ENCODE data around the gene PFN4.
"Not testable (repeated sequence)": the region's sequence is repeated elsewhere in the genome, so short reads cannot be mapped to it uniquely, and the experiment has no call there.

The PFN4 gene, protein sequence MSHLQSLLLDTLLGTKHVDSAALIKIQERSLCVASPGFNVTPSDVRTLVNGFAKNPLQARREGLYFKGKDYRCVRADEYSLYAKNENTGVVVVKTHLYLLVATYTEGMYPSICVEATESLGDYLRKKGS

DNA sequence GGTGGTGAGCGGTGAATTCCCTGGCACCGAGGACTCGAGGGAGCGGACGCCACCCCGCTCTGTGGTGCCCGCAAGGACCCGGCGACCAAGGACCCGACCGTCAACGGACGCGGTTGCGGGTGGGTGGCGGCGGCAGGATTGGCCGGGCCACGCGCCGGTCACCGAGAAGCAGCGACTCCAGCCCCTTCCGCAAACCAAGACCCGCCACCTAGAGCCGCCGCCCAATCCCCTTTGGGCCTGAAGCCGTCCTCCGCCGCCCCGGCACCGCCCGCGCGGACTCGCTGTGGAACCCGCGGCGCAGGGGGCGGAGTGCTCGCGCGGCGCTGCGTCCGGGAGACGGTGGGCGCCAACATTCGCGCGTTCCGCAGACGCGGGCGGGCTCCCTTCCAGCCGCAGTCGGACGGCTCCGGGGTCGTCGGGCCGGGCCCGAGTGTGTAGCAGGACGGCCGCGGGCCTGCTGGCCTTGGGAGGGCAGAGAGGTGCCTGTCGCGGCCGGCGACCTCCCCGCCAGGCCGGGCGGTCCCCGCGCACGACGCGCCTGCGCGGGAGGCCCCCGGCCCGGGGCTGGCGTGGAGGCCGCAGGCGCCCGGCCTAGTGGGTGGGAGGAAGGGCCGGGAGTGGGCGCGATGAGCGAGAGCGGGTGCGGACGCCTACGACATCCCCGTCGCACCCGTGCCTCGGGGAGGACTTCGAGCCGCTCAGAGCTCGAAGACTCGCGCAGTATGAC lies at the start of gene PFN4, which contains the start of gene FAM228B:
Gene PFN4 (minus strand): TSS at position 140 of the 727 bp plus-strand sequence. CDS start 799 bp downstream, outside the sequence.
Gene FAM228B (plus strand): TSS at position 275 of the 727 bp plus-strand sequence. CDS start 893 bp downstream, outside the sequence.
- DNase-seq = peak; percentile 86

DNA sequence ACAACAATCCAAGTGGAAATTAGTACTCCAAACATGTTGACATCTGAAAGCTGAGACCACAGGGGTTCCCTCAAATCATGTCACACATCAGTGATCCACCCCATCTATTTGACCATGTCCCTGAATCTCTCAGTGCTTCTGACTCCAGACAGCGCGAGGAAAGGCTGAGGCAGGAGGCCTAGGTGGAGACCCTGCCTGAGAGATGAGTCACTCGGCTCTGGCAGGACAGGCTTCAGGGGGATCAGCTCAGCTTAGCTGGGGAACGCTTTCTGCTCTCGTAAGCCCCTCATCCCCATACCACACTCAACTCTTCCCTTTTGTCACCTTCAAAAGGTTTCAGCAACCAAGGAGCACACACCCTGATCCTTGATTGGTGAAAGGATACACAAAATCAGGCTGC lies 45.9 kb upstream of the PFN4 start:
- DNase-seq = no peak

DNA sequence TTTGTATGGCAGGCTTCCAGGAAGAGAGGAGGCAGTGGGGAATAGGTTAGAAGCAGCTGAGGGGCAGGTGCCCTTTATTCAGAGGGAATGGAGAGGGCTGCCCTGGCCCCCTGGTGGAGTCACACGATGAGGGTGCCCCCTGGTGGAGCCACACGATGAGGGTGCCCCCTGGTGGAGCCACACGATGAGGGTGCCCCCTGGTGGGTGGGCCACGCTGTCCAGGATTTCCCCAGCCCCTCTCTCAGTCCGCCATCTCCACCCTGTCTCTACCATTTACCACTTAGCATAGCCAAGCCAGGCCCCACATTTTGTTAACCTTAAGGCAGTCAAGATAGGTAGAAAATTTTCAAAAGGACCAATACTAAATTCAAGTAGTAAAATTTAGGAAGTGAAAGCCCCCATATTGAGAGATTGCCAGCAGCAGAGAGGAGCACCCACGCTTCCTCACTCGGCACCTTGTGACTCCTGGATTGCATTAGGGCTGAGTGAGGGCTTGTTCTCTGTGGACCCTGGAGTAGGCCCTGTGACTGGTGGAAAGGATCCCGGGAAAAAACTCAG lies 41.4 kb upstream of the PFN4 start:
- peak; percentile 82 for DNase-seq

DNA sequence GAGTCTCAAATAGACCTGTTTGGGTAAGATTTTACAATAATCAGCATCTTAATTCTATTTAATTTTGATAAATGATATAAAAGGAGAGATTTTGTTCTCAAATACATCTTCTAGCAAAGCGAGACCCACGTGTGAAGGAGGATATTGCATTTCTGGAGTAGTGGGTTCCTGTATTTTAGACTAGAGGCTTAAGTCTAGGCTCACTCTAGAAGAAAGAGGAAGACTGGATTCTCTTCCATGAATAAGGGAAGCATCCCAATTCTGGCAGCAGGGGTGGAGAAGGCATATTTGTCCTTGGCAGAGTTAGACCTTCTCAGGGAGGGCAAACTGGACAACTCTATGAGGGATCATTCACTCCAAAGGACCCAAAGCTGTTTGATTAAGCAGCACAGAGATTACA lies 40.5 kb upstream of the PFN4 start:
- no peak for DNase-seq

DNA sequence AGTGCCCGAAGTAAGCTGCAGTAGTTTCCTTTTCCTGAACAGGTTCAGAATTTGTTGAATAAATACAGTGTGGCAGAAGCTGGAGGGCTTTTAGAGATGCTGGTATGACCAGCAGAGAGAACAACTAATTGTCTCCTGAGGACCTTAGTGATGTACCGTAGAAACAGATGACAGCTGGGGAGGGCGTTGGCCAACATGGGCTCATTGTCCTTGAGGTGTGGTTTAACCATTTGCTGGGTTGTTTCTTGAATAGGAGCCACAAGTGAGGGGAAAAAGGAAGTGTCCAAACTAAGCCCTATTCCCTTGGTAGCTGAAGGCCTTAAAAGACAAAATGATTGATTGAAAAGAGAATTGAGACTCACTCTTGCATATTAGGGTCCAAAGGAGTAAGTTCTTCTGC lies 40.1 kb upstream of the PFN4 start:
- DNase-seq = no peak

DNA sequence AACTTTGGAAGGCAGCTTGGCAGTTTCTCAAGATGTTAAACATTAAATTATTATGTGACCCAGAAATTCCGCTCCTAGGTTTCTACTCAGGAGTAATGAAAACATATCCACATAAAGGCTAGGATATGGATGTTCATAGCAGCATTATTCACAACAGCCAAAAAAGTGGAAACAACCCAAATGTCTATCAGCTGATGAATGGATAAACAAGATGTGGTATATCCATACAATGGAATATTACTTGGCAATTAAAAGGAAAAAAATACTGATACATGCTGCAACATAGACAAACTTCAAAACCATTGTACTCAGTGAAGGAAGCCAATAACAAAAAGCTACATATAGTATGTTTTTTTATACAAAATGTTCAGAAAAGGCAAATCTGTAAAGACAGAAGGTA lies 39.4 kb upstream of the PFN4 start:
- DNase-seq = no peak

DNA sequence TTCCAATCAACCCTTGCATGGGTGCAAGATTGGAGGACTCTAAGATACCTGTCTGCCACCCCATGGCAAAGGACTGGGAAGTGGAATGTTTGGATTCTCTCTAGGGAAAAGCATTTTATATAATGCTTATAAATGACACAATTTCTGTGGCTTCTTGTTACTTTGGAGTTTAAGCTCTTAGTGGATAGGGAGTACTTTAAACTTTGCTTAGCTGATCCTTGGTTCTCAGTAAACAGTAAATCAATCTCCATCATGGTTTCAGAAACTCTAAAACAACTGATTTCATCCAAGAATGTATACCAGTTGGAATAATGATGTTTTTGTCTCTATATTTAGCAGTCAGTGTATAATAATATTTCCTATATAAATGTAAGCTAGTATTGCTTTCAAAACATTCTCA lies 37.6 kb upstream of the PFN4 start:
- DNase-seq = no peak

DNA sequence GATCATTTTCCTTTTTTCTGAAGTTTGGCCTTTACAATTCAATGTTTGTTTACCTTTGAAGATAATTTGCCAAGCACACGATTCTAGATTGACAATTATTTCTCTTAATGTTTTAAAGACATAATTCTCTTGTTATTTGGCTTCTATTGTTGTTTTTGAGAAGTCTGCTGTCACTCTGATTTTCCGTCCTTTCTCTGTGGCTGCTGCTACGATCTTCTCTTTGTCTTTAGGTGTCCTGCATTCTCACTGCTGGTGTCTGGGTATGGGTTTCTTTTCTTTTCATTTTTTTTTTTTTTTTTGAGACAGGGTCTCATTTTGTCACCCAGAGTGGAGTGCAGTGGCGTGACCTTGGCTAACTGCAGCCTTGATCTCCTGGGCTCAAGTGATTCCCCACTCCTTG lies 36.6 kb upstream of the PFN4 start:
- DNase-seq = no peak

DNA sequence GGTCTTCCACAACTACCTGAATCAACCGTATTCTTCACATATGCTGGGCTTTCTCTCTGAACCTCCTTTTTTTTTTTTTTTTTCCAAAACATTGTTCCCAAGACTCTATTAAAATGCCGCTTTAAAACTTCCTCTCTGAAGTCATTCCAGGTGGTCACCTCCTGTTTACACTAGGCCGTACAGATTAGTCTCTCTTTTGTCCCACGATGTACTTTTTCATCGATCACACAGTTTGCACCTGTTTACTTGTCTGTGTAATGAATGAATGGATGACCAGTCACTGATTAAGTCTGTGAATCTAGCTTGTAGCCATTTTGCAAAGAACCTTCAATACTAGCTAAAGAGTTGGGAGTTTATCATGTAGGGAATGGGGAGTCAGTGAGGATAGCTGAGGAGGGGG lies 35.0 kb upstream of the PFN4 start:
- DNase-seq = no peak

DNA sequence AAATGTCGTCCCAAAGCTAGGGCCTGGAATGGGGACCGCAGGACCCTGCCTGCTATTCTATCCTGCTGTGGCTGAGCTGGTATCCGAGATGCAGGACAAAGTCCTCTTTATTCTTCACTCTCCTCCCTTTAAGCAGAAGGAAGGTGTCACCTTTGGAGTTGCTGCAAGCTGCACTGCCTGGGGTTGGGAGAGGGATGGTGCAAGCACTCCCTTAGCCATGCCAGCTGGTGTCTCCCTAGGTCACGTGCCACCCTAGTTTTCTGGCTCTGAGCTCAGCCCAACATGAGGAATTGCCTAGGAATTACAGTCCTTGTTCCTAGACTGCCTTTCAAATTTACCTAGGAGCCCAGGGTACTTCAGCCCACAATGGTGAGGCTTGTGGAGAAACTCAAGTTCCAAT lies 30.3 kb upstream of the PFN4 start:
- no peak for DNase-seq

DNA sequence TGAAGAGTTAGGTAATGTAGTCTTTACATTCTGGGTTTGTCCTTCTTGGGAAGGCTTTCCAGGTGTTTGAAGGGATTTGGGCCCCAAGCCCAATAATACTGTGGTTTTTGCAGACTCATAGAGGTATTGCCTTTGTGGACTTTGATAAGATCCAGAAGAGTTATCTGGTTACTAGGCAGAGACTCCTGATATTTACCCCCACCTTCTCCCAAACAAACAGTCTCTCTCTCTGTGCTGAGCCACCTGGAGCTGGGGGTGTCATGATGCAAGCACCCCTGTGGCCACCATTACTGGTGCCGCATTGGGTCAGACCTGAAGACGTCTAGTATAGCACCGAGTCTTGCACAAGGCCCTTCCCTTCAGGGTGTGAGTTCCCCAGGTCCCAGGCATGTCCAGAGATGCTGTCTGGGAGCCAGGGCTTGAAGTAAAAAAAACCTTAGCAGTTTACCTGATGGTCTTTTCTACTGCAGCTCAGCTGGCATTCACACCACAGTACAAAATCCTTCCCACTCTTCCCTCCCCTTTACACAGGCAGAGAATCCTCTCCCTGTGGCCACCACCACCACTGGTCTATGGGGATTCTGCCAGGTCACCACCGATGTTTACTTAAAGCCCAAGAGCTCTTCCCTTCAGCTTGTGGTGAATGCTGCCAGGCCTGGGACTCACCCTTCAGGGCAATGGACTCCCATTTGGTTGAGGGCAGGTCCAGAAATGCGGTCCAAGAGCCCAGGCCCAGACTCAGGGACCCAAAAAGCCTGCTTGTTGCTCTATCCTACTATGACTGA lies 29.5 kb upstream of the PFN4 start:
- no peak for DNase-seq

DNA sequence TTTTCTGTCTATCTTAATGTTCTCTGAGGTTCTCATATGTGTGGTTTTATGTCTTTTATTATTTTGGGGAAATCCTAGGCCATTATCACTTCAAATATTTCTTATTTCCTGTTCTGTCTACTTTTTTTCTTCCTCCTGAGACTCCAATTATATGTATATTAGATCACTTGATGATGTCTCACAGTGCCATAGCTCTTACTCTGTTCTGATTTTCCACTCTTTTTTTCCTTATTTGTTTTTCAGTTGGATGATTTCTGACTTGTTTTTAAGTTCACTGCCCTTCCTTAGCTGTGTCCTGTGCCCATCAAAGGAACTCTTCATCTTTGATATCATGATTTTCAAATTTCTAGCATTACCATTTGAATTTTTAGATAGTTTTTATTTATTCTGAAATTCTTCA lies 24.2 kb upstream of the PFN4 start:
- DNase-seq = no peak

DNA sequence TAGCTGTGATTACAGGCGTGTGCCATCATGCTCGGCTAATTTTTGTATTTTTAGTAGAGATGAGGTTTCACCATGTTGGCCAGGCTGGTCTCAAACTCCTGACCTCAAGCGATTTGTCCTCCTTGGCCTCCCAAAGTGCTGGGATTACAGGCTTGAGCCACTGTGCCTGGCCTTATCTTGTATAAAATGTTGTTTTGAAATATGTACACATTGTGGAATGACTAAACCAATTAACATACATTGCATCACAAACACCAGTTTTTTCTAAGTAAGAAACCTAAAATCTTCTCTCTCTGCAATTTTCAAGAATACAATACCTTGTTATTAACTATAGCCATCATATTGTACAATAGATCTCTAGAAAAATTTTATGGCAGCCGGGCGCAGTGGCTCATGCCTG lies 17.2 kb upstream of the PFN4 start:
- DNase-seq = not testable (repeated sequence)

DNA sequence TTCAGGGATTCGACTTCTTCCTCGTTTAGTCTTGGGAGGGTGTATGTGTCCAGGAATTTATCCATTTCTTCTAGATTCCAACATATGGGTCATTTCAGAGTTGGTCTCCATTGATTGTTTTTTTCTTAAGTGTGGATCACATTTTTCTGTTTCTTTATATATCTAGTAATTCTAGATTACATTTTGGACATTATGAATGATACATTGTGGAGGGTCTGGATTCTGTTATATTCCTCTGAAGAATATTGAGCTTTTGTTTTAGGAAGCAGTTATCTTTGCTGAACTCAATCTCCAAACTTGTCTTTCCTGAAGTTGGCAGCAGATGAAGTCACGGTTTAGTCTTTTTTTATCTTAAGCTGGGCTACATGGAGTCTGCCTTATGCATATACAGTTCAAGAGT lies 9.4 kb upstream of the PFN4 start:
- DNase-seq = no peak

DNA sequence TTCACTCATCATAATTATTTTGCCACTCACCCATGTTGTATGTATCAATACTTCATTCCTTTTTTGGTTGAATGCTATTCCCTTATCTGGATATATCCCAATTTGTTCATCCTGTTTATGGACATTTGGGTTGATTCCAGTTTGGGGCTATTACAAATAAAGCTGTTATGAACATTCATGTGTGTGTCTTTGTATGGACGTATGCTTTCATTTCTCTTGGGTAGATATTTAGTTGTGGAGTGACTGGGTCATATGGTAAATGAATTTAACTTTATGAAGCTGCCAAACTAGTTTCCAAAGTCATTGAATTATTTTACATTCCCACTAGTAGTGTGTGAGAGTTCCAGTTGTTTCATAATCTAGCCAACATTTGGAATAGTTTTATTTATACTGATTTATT lies 2.8 kb upstream of the PFN4 start:
- DNase-seq = no peak

DNA sequence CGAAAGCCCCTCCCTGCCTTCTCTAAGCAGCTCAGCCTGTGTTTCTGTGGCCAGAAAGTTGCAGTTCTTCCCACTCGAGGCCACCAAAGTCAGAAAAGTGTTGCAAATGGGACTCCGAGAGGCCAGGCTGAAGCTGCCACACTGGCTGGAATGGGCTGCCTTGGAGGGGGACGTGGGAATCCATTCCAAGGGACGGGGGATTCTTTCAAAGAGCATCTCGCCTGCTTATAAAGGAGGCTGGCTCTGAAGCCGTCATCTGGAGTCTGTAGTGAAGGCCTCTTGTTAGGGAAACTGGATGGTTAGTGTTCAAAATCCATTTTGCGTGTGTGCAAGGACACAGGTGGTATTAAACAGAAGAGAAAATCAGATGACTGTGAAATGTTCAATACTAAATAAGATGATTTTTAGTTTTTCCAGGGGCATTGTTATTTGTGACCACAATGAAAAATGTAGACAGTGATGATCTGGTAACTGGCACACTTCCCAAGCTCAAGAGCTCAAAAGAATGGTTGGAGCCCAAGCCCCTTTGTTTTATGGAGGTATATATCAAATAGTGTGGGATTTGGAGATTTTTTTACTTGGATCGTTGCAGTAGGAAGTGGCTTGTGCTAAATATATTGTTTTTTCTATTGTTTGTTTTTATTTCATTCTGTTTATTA lies 917 bp upstream of the PFN4 start:
- DNase-seq = peak; percentile 75

DNA sequence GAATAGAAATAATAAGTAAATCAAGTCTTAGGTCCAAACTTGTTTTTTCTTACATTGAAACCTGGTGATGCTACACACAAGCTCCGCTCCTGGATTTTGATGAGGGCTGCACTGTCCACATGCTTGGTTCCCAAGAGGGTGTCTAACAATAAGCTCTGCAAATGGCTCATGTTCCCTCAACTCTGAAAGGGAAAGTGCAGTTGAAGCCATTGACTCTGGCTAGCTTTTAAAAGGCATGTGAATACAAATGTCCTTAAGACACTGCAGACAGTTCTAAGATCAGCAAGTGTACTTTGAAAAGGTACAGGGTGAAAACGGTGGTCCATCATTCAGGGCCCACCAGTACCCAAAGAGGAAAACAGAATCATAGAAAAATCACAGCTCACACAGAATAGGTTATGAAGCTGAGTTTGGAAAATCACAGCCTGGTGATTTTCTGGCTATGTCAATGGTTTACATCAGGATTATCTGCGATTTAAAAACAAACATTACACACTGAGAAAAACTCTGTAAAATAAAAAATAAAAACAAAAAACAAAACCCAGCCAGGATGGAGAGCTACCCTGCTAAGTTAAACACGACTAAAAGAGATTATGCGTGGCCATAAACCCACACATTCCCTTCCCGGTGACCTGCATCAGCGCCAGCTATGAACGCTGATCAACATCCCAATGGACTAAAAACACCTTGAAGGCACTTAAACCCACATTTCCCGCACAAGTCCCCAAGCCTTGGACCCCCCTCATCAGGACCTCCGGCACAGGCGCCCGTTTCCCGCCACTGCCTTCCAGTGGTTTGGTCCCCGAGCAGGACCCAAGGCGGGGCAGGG lies 554 bp downstream of the PFN4 start:
- no peak for DNase-seq

DNA sequence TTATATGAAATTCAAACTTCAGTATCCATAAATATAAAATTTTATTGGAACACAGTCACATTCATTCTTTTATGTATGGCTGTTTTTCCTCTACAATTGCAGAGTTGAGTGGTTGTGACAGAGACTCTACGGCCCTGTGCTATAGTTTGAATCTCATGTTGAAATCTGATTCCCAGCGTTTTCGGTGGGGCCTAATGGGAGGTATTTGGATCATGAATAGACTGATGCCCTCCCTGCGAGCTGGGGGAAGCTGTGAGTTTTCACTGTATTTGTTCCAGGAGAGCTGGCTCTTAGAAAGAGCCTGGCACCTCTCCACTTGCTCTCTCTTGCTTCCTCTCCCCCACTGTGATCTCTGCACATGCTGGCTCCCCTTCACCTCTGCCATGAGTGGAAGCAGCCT lies 1.7 kb downstream of the PFN4 start:
- DNase-seq = no peak

DNA sequence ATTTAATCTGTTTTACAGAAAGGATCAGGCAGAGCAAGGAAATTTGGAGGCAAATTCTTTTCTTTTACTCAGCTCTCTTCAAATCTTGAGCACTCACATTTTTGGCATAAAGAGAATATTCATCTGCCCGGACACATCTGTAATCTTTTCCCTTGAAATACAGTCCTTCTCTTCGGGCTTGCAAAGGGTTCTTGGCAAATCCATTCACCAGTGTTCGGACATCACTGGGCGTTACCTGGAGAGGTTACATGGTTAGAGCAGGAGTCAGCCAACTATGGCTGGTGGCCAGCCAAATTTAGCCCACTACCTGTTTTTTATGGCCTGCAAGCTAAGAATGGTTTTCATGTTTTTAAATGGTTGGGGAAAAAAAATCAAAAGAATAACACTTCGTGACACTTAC lies 2.1 kb downstream of the PFN4 start:
- DNase-seq = no peak

DNA sequence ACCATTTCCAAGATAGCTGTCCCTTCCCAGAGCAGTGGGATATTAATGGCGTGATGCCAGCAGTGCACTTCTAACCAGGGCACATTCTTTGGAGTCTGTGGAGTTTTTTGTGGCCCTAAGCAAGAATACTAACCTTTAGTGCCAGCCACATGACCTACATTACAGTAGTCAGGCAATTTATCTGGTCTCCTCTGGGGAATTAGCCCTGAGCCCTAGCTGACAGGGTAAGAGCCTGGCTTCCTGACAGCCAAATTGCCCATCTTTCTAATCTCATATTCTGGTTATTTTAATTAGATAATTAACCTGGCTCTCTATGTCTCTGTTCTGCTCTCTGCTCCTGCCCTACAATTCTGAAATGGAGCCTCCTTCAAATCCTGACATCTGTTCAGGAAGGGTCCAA lies 5.2 kb downstream of the PFN4 start:
- DNase-seq = no peak

DNA sequence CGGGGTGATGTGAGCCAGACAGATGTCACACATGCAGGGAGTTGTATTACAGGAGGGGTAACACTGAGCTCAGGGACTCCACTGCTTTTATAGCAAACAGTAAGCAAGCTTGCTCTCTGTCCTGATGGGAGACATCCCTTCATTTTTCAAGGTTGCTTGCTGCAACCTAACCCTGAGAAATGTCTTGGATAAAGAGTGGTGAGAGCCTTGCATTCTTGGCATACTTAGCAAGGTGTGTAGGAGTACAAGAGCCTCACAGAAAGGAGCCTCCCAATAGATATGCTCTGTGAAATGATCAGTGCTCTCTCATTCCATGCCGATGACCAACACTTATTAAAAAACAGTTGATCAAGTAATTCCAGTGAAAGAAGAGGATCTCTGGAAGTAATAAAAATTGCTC lies 8.1 kb downstream of the PFN4 start:
- DNase-seq = no peak

DNA sequence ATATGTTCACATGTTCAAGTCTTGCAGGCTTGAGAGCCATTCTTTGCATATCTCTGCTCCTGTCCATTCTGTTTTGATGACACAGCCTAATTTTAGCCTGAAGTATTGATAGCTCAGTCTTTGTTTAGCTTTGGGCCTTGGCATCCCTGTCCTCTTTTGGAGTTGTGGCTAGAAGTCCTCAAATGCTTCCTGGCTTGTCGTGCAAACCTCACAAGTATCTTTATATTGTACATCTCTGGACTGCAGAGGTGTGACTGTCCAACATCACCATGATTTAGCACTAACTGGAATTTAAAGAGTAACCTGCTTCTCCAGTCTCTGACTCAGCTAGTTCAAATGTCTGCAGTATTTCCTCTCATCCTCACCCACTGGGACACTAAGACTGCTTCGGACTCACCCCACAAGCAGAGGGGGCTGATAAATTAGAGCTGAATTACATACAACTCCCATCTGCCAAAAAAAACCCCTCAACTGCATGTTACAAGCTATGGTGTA lies 11.7 kb downstream of the PFN4 start:
- DNase-seq = no peak

Measured in activated CD8-positive, alpha-beta memory T cell treated with anti-CD3 and anti-CD28 coated beads, Interleukin-2, amount 50 U/mL, for 48 hours (primary cell).